SHP77 (cell line): ENCODE results near the gene OAF.

ENCODE experiments used
- DNase-seq, 2 experiments: peaks; one replicate each; lab custom pipeline; 2025; lab: John Stamatoyannopoulos, UW

OAF gene

DNA sequence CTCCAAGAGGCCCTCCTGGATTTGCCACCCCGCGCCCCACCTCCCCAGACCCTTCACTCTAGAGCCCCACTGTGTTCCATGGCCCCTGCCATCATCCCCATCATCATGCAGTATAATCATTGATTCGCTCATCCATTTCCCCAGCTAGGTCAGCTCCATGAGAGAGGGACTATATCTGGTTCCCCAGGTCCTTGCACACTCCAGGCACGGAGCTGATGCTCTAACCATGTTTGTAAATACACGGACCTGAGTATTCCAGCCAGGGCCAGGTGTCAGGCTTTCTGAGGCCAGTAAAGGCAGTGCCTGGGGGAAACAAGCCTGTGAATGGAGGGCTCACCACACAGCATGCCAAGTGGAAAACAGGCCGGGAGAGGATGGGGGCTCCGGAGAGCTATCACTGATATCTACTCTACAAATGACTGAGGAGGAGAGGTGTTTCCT, 27.1 kb upstream of the OAF start:
- DNase-seq = no peak

DNA sequence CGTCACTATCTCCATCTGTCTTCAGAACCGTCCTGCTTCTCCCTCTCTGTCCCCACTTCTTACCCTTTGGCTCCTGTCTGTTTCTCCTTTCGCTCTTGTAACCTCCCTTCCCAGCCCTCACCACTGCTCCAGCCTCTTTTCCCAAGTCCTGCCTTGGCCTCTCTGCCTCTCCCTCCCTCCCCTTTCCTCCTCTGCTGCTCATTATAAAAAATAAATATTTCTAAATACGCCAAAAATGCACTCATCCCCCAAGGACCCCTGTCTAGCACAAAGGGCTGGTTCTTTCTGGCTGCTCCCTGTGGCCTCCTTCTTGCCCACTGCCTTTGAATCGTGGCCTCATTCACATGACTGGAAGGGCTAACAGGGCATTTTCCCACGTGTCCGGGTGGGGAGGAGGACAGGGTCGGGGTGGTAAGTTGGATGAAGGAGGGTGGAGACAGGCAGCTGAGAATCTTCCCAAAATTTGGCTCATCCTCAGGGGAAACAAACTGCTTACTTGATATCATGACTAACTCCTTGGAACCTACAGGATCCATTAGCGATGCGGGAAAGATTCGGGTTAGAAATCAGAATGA, 26.4 kb upstream of the OAF start:
- no peak for DNase-seq

DNA sequence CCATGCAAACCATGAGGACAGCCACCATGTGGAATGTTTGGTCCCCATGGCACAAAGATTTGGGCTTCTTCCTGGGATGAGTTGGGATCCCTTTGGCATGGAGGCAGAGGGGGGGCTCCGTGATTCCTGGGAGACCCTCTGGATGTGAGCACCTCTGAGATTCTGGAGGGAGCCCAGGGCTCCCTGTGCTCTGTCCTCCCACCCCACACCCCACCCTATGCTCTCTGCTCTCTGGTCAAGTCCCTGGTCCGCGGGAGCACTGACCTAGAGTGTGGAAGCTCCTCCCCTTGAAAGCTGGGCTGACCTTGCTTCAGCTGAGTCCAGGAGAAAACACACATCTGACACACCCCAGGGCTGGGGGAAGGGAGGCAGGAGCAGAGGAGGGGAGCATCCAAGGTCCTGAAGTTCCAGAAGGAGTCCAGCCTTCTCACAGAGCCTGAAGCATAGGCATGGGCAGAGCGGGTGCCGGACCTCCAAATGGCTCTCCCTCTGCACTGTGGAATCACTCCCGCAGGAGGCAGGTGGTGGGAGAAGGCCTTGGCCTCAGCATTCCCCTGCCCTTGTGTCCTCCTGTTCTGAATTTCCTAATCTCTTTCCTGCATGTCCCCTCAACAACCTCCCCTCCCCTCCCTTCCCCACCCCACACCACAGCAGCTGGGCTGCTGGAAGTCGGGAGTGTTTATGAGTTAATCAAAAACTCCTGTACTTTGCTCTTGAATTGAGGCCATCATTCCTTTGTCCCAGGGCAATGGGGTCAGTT, 25.7 kb upstream of the OAF start:
- no peak for DNase-seq

DNA sequence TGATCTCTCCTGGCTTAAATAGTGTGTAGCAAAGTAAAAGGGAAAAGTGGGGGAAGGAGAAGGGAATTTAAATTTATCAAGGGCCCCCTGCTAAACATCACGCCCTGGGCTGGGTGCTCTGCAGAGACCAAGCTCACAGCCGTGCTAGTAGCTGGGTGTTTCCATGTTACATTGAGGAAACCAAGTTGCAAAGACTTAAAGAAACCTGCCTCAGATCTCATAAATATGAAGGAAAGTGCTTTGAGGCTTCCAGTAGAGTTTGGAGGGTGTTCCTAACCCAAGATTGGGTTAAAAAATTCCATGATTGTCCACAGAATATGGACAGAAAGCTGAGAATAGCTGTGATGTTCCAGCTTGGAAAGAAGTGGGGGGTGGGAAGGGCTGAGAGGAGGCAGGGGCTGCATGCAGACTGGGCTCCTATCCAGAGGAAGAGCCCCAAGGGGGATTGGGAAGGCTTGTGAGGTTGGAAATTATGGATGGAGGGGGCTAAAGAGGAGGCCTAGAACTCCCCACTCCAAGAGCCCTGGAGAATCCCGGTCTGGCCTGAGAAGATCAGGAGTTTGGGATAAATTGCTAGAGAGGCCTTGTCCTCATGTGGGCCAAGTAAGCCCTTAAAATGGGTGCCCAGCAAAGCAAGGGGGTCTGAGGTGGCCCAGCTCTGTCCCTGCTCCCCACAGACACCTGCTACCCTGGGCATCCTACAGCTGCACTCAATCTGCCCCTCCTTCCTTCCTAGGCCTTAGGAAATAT, 25.0 kb upstream of the OAF start:
- DNase-seq = no peak

DNA sequence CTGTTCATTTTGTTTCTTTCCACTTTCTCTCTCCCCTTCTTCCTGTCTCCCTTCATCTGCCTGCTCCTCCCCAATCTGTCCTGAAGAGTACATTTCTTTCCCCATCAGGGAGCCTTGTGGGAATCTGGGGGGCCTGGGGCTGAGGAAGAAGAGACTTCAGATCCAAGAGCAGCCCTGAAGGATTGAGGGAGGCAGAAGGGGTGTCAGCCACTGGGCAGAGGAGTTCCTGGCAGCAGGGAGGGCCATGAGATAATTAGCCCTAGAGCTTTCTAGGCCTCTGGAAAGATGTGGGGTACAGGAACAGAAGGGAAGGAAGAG, 24.4 kb upstream of the OAF start:
- no peak for DNase-seq

DNA sequence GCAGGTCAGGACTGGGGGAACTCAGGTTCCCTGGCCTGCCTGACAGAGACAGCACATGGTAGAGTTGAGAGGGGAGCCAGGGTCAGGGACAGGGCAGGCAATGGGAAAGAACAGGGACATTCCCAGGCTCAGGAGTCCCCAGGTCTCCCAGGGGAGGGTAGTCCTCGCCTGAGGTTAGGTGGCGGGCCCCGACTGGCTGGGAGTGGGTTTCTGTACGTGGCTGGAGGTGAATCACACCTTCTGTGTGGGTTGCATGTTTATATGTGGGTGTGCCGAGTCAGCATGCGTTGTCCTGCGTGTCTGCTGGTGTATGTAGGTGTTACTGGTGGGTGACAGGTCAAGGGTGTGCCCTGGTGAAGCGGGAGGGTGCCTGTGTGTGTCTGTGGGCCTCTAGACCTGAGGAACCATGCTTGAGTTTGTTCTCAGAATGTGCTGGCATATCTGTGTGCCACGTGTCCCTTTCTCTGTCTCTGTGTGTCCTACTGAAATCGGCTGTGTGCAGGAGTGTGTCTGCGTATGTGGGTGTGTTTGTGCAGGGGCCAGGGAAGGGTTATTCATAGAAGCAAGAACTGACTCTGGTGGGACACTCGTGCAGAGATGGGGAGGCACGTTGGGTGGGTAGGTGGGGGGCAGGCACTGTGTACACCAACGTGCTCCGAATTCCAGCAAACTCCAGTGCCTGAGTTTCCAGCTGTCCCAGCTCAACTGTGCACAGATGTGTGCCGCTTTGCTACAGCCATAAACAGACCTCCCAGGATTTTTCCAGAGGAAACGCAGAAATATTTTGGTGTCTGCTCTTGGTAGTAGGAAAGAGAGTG, 23.8 kb upstream of the OAF start:
- no peak for DNase-seq

DNA sequence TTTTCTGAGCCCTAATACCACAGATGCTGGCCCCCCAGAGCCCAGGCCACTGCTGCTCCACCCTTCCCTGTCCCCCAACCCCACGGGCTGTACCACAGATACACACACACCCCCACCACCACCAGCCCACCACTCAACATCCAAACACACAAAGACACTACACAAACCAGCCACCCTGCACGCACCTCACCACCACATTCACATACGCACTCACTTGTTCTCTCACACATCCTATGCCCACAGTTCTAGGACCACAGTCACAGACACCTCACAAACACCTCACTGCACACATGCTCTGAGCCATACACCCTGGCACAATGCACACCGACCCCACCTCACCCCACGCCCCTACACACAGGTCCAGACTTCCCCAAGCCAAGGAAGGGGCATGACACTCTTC, 22.5 kb upstream of the OAF start:
- no peak for DNase-seq

DNA sequence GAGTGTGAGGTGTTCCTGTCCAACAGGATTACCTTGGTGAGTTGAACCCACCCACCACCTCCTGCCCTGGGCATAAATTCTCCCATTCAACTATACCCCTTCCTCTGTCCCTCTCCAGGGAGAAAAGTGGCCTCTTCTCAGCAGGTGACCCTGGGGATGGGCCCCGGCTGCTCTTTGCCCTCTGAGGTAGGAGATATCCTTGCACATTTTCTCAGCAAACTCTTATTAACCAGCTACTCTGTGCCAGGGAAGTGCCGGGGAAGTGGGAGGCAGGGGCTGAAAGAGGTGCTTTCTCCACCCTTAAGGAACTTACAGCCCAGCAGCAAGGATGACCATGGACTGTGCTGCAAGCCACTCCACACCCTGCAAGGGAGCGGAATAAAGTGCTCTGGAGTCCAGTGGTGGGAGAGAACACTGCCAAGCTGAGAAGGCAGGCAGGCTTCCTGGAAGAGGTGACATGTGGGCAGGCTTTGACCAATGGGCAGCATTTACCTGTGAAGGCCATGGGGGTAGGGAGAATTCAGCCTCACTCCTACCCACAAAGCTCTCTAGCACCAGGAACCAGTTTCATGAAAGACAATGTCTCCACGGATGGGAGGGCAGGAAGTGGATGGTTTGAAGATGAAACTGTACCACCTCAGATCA, 21.9 kb upstream of the OAF start:
- DNase-seq = no peak

DNA sequence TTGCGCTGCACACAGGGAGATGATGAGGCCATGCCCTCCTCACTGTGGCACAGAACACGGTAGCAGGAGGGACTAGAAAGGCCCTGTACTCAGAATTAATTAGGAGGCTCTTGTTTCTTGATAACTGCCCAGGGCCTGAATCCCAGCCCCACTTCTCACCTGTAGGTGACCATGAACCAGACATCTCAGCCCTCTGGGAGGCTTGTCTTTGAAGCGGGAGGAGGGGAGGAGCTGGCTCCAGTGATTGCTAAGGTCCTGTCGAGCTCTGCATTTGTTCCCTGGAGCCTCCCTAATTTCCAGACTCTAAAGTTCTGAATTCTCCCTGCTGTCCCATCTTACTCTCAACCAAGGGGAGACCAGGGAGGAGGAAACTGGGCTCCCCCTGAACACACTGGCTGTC, 19.8 kb upstream of the OAF start:
- no peak for DNase-seq

DNA sequence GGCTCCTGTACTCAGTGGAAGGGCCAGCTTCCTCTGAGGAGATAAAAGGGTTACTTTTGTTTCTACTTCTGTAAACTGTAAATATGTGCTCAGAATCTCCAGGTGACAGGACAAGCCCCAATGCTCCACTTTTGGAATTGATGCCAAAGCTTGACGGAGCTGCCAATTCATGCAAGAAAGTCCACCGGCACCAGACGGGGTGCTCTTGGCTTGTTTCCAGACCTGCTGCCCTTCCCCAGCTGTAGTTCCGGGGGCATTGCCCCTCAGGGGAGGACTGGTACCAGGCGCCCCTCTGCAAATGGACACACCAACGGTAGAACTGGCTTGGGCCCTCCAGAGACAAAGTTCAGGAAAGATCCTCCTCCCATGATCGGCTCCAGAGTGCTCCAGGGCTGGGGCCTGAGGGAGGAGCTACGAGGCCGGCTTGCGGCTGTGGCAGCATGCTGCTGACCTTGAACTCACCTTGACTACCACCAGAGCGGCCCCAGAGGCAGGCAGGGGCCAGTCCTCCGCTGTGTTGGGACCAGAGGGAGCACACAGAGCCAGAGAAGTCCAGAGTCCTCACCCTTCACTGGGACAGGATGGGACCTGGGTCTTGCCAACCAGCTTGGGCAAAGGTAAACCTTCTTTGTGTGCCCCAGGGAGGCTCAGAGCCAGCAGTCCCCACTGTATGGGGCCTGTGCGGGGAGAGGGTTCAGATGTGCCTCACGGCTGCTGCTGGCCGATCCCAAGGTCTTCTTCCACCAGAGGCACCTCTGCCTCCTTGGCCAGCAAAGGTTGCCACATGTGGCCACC, 17.8 kb upstream of the OAF start:
- no peak for DNase-seq

DNA sequence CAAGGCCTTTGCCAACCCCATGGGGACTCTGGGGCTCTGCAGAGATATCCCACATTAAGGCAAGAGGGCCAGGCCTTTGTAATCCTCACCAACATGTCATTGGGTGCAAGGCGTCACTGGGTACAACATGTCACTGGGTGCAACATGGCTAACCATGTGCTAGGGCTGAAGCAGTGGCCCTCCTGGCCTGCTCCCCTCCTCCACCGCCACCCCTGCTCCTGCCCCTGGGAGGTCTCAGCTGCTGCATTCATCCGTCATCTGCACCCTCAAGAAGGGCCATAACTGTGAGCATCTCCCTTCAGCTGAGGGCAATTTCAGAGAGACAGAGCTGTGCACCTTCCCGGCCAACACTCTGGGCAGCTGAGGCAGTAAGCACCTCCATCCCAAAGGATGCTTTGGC, 16.7 kb upstream of the OAF start:
- no peak for DNase-seq

DNA sequence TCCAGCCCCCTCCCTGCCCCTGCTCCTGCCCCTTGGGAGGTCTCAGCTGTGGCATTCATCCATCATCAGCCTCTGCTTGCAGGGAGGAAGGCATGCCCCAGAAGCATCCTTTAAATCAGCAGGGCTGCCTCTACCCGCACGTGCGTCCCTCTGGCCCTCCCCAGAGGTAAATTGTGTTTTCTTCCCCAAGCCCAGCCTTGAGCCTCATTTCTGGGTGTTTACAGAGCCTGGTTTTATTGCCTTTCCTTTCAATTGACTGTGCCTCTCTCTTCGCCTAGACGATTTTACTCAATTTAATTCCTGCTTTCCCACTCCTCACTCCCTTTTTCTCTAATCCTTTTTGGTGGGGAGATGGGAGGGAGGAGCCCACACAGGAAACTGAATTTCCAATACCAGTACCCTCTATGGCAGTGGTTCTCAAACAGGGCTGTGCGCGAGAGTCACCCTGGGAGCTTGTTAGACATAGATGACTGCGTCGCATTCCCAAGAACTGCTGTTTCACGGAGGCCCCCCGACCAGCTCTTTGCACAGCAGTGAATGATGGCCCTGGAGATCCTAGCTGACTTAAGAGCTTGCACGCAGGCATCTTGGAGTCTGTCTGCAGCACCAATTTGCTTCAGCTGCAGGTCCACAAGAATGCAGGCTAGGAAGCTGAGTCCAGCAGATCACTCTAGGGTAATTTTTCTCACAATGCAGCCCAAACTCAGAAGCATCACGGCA, 15.1 kb upstream of the OAF start:
- no peak for DNase-seq

DNA sequence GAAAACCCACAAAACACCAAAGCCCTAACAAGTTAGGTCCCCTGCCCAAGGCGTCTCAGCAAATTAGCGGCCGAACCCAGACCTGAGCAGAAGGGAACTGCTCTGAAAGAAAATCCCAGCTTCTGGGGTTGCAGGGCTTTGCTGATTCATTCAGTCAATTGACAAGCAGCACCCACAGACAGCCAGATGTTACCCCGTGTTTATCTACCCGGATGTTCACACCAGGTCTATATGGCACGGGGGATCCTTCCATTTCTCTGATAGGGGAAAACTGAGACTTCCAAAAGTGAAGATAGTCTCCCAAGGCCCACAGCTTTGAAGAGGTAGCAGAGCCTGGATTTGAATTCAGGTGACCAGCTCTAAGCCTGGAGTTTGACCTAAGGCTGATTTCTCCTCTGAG, 14.0 kb upstream of the OAF start:
- no peak for DNase-seq

DNA sequence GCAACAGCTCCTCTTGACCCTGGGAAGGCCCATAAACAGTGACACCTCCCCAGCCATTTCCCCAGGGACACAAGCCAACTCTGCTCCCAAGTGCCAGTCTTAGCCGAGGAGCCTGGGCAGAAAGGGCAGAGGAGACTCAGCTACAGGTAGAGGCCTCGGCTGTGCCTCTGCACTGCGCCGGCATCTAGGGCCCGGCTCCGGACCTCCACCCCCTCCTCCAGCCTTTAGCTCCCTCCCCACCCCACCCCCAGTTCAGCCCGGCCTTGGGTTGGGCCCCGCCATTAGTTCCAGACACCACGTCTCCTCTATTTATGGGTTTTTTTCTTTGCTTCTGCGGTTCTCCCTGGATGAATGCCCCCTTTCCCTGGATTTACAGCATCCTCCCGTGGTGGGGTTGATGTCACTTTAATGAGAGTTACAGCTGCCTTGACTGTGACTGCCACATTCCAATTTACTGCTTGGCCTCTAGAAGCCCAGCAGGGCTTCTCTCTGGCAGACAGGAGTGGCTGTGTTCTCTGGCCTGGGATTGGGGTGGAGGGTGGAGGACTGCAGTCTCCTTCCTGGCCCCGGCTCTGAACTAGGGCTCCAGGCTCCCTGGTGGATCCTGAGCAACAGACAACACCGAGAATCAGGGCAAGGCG, 13.5 kb upstream of the OAF start:
- no peak for DNase-seq

DNA sequence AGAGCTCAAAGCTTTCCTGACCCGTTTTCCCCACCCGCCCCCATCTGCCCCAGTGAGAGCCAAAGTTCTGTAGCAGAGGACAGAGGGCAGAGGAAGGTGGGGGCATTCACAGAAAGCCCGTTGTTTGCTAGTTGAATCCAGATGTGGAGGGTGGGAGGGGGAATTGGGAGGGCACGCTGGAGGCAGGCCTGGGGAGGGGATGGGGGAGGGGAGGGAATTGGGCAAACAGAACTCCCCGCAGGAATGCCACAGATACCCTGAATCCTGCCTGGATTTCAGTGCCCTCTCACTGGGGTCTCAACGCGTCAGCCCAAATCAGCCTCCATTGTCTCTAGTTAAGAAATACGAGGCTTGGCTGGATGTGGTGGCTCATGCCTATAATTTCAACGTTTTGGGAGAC, 12.9 kb upstream of the OAF start:
- no peak for DNase-seq

DNA sequence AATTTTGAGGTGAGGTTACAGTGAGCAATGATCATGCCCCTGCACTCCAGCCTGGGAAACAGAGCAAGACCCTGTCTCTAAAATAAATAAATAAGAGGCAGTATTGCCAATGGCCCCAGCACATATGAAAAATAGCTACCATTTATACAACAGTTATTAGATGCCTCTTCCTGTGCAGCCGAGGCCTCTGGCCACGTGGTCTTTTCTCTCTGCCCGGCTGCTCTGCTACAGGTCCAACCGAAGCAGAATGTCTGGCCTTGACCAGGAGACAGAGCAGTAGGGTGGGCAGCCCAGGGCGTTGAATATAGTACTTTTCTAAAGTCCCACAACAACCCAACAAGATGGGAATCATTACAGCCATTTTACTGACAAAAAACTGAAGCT, 12.4 kb upstream of the OAF start:
- DNase-seq = no peak

DNA sequence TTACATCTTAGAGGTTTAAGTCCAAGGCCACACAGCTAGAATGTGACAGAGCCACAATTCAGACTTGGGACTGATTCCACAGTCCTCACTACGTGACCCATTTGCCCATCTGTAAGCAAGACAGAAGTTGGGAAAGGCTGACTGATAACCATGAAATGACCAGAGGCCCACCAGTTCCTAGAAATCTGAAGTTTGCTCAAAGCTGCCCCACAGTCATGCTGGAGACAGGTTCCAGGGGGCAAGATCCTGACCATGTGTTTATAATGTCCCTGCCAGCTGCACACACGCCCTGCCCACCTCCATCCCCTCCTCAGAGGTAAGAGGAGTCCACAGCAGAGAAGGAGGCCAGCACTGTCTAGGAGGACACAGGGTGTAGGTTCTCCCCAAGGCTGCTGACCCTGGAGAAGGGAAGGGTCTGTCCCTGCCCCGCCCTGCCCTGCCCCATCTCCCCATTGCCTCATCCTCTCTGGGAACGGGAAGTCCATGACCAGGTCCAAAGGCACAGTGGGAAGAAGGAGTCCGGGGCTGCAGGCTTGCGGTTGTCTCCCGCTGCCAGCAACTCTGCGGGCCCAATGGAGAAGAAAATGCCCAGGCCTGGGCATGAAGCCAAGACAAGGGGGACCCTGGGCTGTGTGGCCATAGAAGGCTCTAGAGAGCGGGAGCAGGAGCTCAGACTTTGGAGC, 11.9 kb upstream of the OAF start:
- no peak for DNase-seq

DNA sequence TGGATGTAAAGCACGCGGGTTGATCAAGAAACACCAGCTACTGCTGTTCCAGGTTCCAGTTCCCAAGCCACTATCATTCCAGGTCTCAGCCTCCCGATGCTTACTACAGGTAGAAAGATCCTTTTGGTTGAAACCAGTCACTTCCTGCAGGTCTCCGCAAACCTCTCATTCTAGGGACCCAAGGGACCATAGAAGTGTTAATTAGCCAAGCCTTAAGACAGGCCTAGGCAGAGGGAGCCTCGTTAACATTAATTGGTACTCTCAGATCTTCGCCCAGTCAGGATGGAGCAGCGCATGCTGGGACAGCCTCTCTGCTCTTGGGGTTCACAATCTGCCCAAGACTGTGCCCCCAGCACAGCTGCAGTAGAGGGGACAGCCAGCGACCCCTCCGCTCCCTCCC, 11.2 kb upstream of the OAF start:
- DNase-seq = no peak

DNA sequence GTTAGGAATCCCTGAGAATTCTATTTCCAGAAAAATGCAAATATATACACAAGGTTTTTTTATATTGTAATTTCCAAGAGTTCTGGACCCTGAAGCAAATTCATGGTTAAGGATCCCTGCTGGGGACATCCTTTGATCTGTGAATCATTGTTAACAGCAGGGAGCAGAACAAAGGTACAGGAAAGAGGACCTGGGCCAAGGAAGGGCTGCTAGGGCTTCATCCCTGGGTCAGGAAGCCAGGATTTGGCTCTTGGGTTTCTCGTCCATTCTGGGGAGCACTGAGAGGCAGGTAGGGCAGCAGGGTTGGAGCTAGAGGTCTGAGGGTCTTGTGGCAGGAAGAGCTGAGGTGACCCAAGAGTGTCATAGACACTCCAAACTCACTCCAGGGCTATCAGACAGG, 10.2 kb upstream of the OAF start:
- no peak for DNase-seq

DNA sequence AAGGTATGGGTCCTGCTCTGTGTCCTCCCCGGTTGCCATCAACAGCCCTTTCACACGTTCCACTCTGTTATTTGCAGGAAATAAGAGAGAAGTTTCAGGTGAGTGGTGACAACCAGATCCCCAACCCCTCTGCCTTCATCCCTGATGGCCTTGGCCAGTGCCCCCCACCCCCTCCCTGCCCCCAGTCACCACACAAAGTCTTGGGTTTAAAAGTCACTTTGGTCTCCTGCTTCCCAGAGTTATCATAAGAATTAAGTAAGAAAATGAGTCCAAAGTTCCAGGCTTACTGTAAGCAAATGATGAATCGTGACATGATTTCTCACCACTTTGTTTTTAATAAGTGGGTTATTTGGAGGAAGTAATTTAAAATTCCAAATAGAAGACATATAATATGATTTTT, 9.2 kb upstream of the OAF start:
- no peak for DNase-seq
